ENCODE data around the gene EVA1C. TPM values are rescaled to one million over a fixed set of nuclear protein-coding genes. Genes with fewer than 3 reads are reported as not detected.

The EVA1C gene
- total RNA-seq, 1 experiment from 2014 or later = 29.3 TPM

GRCh38 chr21:32387151-32387550 lies 25.4 kb upstream of the EVA1C start:
- no peaks in the 10 kb centered on the region for H3K9me3 ChIP-seq (ENCODE audit: control insufficient read depth in 1 of 2, insufficient read depth in 1 of 2, low read depth in 1 of 2, low read length in 2 of 2)
- intact Hi-C loops (cut with micrococcal nuclease) = no loop called here
- DNase-seq (ENCODE audit: low read depth, low spot score) = no peak
- RAD21 ChIA-PET (ENCODE audit: low non-redundant PET in 1 of 2, low total read pairs in 2 of 2, uncharacterized antibody in 2 of 2, unreplicated experiment in 2 of 2) = no interaction called here
- no peaks in the 10 kb centered on the region for H3K9me2 ChIP-seq (ENCODE audit: insufficient read depth)
- POLR2A ChIA-PET = no interaction called here
- no peak overlapping the region; the same call in 1 of the 2 replicates for H3K9ac ChIP-seq (ENCODE audit: low read length)
- H3K4me1 ChIP-seq (ENCODE audit: control insufficient read depth in 1 of 2, insufficient read depth in 2 of 2, low read length in 2 of 2) = peaks cover 25 to 38% of the 10 kb centered on the region in 2 experiments
- TF ChIP-seq SRF (IDR thresholded peaks at IDR 0.05; ENCODE audit: low read depth) = no peak
- TF ChIP-seq SIN3A (IDR thresholded peaks at IDR 0.05; ENCODE audit: low read depth) = no peak
- no peak for TF ChIP-seq POLR2A (IDR thresholded peaks at IDR 0.05; ENCODE audit: borderline replicate concordance, extremely low read depth, insufficient read depth, insufficient read length)
- TF ChIP-seq EZH2 (IDR thresholded peaks at IDR 0.05) = no peak
- no peak for TF ChIP-seq CTCF (IDR thresholded peaks at IDR 0.05 in 2 of 3, conservative IDR thresholded peaks at IDR 0.05 in 1 of 3; ENCODE audit: borderline replicate concordance in 1 of 3, insufficient read depth in 1 of 3, low read depth in 2 of 3, low read length in 2 of 3)
- TF ChIP-seq MAX (IDR thresholded peaks at IDR 0.05) = no peak
- no peak for TF ChIP-seq RAD21 (IDR thresholded peaks at IDR 0.05; ENCODE audit: low read depth)
- TF ChIP-seq REST (IDR thresholded peaks at IDR 0.05; ENCODE audit: low read depth) = no peak
- no peak for TF ChIP-seq CBX3 (IDR thresholded peaks at IDR 0.05; ENCODE audit: low read depth)
- ATAC-seq = no peak
- no peak overlapping the region for H3K4me3 ChIP-seq (replicated peaks in 1 of 2; ENCODE audit: low read depth in 1 of 2, low read length in 2 of 2)
- peaks cover 26 to 29% of the 10 kb centered on the region in 2 experiments; a peak in 3 of 4 replicates for H3K36me3 ChIP-seq (ENCODE audit: control insufficient read depth in 1 of 2, insufficient read depth in 2 of 2, low read length in 2 of 2)
- H2AFZ ChIP-seq (ENCODE audit: low read depth, low read length, poor library complexity, severe bottlenecking) = no peak overlapping the region
- H3K79me2 ChIP-seq (ENCODE audit: insufficient read depth, low read length) = peaks cover 94% of the 10 kb centered on the region
- H3K27ac ChIP-seq (ENCODE audit: low read depth, low read length) = no peak overlapping the region
- H4K20me1 ChIP-seq (ENCODE audit: insufficient read depth) = peaks cover 6% of the 10 kb centered on the region; the same call in 1 of the 2 replicates
- H3K27me3 ChIP-seq (ENCODE audit: insufficient read depth, low read length) = no peaks in the 10 kb centered on the region
- CTCF ChIA-PET = no interaction called here
- no peak overlapping the region for H3K4me2 ChIP-seq (ENCODE audit: low read length)
- no TSS peak for BruUV-seq (replicated peaks)

All from HCT116 (cell line).